ENCODE data around the gene RALGAPA2. TPM values are rescaled to one million over a fixed set of nuclear protein-coding genes. Genes with fewer than 3 reads are reported as not detected.

Gene RALGAPA2
- total RNA-seq, 1 experiment from 2014 or later, result 18.2 TPM

DNA sequence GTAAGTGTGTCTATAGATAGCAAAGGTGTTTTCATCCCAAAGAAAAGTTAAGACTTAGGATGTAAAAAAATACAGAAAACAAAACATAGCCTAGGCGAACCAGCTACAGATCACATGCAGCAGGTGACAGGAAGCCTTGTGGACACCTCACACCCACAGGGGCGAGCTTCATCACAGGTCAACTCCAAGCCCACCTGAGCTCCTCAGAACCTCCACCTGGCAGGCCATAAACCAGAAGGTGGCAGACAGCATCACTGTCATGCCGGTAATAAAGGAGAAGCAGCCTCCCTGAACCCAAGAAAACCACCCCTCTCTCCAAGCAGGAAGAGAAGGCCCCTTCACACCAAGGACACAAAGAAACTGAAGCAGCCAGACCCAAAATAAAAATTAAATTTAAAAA is 1.0 kb downstream of the RALGAPA2 start:
- ATAC-seq, result no peak
- peaks cover 6% of the 10 kb centered on the region; the same call in 1 of the 2 replicates for H3K9me3 Mint-ChIP-seq
- POLR2A ChIA-PET, result no interaction called here

DNA sequence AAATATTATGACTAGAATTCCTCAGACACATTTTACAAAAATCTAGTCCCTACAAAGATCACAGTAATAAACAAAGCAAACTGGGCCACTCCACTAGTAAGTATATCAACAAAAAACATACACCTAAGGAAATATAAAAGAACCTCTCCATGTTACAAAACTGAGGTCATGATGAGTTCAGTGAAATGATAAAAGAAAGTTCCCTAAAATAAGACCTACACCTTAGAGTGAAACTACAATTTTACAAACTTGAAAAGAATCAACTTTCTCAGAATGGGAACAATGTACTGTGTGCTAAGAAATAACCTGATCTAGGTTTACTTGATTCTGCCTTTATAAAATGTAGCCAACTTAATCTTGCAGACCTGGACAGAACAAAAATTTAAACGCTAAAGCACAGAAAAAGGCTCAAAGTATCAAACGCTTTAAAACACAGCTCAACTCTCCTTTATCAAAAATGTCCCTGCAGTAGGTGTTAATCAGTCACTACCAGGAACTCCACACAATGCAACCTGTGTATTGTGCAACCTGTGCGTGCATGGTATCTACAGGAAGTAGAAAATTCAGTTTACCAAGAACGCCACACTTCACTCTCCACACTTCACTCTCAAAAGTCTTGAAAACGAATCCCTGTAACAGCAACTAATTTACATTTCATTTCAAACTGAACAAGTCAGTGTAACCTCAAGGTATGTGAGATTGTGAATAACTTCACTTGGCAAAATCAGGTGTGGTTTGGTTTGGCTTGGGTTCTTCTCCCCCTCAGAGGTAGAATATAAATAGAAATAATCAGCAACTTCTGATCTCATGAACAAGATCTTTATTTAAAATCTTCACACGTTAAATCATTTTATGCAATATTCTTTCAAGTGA is 1.8 kb downstream of the RALGAPA2 start:
- no peaks in the 10 kb centered on the region for H3K27me3 Mint-ChIP-seq (ENCODE audit: low read depth)
- no peak overlapping the region for H3K27ac Mint-ChIP-seq
- peaks cover 6% of the 10 kb centered on the region; the same call in 1 of the 2 replicates for H3K9me3 Mint-ChIP-seq
- CTCF ChIA-PET, result interaction anchor here (0.6 to 1.0 kb wide), 3 partner anchors 111 to 452 kb away, joined by 3 to 4 read pairs (median 4); no protein-coding TSS in a partner anchor
- H3K4me3 Mint-ChIP-seq, result peak overlapping the region; percentile 86
- peaks cover 17% of the 10 kb centered on the region for H3K4me1 Mint-ChIP-seq
- POLR2A ChIA-PET, result no interaction called here
- ATAC-seq, result no peak
- no peaks in the 10 kb centered on the region for H3K36me3 Mint-ChIP-seq
- DNase-seq (ENCODE audit: low spot score), result no peak
- TF ChIP-seq, protein P1, sequence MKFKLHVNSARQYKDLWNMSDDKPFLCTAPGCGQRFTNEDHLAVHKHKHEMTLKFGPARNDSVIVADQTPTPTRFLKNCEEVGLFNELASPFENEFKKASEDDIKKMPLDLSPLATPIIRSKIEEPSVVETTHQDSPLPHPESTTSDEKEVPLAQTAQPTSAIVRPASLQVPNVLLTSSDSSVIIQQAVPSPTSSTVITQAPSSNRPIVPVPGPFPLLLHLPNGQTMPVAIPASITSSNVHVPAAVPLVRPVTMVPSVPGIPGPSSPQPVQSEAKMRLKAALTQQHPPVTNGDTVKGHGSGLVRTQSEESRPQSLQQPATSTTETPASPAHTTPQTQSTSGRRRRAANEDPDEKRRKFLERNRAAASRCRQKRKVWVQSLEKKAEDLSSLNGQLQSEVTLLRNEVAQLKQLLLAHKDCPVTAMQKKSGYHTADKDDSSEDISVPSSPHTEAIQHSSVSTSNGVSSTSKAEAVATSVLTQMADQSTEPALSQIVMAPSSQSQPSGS (CRISPR knock-in tag; IDR thresholded peaks at IDR 0.05; ENCODE audit: borderline replicate concordance, low read depth), result no peak
- peak; percentile 75 for TF ChIP-seq GABPB1 (CRISPR knock-in tag; IDR thresholded peaks at IDR 0.05)

More for the DNA sequence above, 1.0 kb downstream of the RALGAPA2 start:
- TF ChIP-seq, protein P2, sequence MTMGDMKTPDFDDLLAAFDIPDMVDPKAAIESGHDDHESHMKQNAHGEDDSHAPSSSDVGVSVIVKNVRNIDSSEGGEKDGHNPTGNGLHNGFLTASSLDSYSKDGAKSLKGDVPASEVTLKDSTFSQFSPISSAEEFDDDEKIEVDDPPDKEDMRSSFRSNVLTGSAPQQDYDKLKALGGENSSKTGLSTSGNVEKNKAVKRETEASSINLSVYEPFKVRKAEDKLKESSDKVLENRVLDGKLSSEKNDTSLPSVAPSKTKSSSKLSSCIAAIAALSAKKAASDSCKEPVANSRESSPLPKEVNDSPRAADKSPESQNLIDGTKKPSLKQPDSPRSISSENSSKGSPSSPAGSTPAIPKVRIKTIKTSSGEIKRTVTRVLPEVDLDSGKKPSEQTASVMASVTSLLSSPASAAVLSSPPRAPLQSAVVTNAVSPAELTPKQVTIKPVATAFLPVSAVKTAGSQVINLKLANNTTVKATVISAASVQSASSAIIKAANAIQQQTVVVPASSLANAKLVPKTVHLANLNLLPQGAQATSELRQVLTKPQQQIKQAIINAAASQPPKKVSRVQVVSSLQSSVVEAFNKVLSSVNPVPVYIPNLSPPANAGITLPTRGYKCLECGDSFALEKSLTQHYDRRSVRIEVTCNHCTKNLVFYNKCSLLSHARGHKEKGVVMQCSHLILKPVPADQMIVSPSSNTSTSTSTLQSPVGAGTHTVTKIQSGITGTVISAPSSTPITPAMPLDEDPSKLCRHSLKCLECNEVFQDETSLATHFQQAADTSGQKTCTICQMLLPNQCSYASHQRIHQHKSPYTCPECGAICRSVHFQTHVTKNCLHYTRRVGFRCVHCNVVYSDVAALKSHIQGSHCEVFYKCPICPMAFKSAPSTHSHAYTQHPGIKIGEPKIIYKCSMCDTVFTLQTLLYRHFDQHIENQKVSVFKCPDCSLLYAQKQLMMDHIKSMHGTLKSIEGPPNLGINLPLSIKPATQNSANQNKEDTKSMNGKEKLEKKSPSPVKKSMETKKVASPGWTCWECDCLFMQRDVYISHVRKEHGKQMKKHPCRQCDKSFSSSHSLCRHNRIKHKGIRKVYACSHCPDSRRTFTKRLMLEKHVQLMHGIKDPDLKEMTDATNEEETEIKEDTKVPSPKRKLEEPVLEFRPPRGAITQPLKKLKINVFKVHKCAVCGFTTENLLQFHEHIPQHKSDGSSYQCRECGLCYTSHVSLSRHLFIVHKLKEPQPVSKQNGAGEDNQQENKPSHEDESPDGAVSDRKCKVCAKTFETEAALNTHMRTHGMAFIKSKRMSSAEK (CRISPR knock-in tag; IDR thresholded peaks at IDR 0.05; ENCODE audit: borderline replicate concordance), result no peak
- TF ChIP-seq, protein P3, sequence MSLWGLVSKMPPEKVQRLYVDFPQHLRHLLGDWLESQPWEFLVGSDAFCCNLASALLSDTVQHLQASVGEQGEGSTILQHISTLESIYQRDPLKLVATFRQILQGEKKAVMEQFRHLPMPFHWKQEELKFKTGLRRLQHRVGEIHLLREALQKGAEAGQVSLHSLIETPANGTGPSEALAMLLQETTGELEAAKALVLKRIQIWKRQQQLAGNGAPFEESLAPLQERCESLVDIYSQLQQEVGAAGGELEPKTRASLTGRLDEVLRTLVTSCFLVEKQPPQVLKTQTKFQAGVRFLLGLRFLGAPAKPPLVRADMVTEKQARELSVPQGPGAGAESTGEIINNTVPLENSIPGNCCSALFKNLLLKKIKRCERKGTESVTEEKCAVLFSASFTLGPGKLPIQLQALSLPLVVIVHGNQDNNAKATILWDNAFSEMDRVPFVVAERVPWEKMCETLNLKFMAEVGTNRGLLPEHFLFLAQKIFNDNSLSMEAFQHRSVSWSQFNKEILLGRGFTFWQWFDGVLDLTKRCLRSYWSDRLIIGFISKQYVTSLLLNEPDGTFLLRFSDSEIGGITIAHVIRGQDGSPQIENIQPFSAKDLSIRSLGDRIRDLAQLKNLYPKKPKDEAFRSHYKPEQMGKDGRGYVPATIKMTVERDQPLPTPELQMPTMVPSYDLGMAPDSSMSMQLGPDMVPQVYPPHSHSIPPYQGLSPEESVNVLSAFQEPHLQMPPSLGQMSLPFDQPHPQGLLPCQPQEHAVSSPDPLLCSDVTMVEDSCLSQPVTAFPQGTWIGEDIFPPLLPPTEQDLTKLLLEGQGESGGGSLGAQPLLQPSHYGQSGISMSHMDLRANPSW (CRISPR knock-in tag; conservative IDR thresholded peaks at IDR 0.05; ENCODE audit: low read depth), result no peak
- TF ChIP-seq RELA (CRISPR knock-in tag; IDR thresholded peaks at IDR 0.05; ENCODE audit: borderline replicate concordance), result no peak
- CTCF ChIA-PET, result interaction anchor here (0.6 to 1.0 kb wide), 2 partner anchors 110 to 114 kb away, joined by 3 to 4 read pairs; no protein-coding TSS in a partner anchor
- DNase-seq (ENCODE audit: low spot score), result no peak
- Mint-ChIP-seq H3K27me3 (ENCODE audit: low read depth) (no peaks in the 10 kb centered on the region), H3K4me3 (peak overlapping the region; percentile 86), H3K36me3 (no peaks in the 10 kb centered on the region), H3K4me1 (peaks cover 17% of the 10 kb centered on the region), H3K27ac (no peak overlapping the region)

DNA sequence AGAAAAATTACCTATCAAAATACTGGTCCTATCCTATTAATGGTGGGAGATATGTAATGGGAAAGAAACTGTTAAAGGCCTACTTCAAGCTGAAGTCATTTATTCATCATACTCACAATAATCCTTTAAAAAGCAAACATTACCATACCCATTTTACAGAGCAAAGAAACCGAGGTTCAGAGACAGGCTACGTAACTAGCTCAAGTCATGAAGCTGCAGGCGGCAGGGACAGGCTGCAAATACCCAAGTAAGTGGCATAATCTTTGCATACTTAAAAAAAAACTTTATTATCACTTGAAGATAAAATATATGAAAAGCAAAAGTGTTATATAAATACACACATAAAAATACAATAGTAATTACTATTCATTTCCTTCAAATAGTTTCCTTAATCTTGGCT is 2.6 kb downstream of the RALGAPA2 start:
- Mint-ChIP-seq H3K9me3 (peaks cover 6% of the 10 kb centered on the region; the same call in 1 of the 2 replicates), H3K4me3 (no peak overlapping the region), H3K27me3 (ENCODE audit: low read depth) (no peaks in the 10 kb centered on the region), H3K4me1 (peaks cover 17% of the 10 kb centered on the region), H3K27ac (no peak overlapping the region), H3K36me3 (no peaks in the 10 kb centered on the region)
- POLR2A ChIA-PET, result no interaction called here
- no peak for DNase-seq (ENCODE audit: low spot score)
- CTCF ChIA-PET, result no interaction called here
- no peak for ATAC-seq
- TF ChIP-seq, protein P4, sequence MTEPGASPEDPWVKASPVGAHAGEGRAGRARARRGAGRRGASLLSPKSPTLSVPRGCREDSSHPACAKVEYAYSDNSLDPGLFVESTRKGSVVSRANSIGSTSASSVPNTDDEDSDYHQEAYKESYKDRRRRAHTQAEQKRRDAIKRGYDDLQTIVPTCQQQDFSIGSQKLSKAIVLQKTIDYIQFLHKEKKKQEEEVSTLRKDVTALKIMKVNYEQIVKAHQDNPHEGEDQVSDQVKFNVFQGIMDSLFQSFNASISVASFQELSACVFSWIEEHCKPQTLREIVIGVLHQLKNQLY (CRISPR knock-in tag; IDR thresholded peaks at IDR 0.05), result no peak
- TF ChIP-seq, protein P5, sequence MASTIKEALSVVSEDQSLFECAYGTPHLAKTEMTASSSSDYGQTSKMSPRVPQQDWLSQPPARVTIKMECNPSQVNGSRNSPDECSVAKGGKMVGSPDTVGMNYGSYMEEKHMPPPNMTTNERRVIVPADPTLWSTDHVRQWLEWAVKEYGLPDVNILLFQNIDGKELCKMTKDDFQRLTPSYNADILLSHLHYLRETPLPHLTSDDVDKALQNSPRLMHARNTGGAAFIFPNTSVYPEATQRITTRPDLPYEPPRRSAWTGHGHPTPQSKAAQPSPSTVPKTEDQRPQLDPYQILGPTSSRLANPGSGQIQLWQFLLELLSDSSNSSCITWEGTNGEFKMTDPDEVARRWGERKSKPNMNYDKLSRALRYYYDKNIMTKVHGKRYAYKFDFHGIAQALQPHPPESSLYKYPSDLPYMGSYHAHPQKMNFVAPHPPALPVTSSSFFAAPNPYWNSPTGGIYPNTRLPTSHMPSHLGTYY (CRISPR knock-in tag; IDR thresholded peaks at IDR 0.05), result no peak
- TF ChIP-seq SMAD3 (CRISPR knock-in tag; IDR thresholded peaks at IDR 0.05; ENCODE audit: borderline replicate concordance) (no peak), CBFB (CRISPR knock-in tag; IDR thresholded peaks at IDR 0.05; ENCODE audit: low read depth) (no peak), TEAD1 (CRISPR knock-in tag; IDR thresholded peaks at IDR 0.05) (no peak), GRHL2 (CRISPR knock-in tag; IDR thresholded peaks at IDR 0.05; ENCODE audit: insufficient replicate concordance, severe bottlenecking) (no peak)
- TF ChIP-seq, protein P6, sequence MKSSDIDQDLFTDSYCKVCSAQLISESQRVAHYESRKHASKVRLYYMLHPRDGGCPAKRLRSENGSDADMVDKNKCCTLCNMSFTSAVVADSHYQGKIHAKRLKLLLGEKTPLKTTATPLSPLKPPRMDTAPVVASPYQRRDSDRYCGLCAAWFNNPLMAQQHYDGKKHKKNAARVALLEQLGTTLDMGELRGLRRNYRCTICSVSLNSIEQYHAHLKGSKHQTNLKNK (CRISPR knock-in tag; IDR thresholded peaks at IDR 0.05), result no peak
- TF ChIP-seq, protein P7, sequence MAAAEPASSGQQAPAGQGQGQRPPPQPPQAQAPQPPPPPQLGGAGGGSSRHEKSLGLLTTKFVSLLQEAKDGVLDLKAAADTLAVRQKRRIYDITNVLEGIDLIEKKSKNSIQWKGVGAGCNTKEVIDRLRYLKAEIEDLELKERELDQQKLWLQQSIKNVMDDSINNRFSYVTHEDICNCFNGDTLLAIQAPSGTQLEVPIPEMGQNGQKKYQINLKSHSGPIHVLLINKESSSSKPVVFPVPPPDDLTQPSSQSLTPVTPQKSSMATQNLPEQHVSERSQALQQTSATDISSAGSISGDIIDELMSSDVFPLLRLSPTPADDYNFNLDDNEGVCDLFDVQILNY (CRISPR knock-in tag; IDR thresholded peaks at IDR 0.05), result no peak
- TF ChIP-seq, protein P3 (CRISPR knock-in tag; conservative IDR thresholded peaks at IDR 0.05; ENCODE audit: low read depth), result no peak
